Epithelial cell of proximal tubule (primary cell): ENCODE measurements around the gene LHX3. TPM values are rescaled to one million over a fixed set of nuclear protein-coding genes. Genes with fewer than 3 reads are reported as not detected.

Experiments used
- DNase-seq: peaks from one replicate; pipeline ENCODE4 v3.0.0-alpha.2; 2011; ENCODE audit warnings: low read depth
- H3K4me3 ChIP-seq: 2 replicates; pipeline ENCODE4 v1.5.1; 2011; ENCODE audit warnings: low read depth, mild to moderate bottlenecking, low read length
- total RNA-seq: library from RNA; depleted of rRNA; stranded (reverse); fragments of >200 nt; gene quantifications from 2 replicates; pipeline ENCODE4 v1.2.3, GENCODE V29; 2015
- TF ChIP-seq, protein P1 (sequence below): conservative IDR thresholded peaks from 2 replicates; pipeline ENCODE4 v1.5.1; 2012; ENCODE audit warnings: low read depth, mild to moderate bottlenecking, low read length

Gene LHX3
- total RNA-seq, 1 donor from 2014 or later: not detected

- no peak for DNase-seq
- TF ChIP-seq, protein P1, sequence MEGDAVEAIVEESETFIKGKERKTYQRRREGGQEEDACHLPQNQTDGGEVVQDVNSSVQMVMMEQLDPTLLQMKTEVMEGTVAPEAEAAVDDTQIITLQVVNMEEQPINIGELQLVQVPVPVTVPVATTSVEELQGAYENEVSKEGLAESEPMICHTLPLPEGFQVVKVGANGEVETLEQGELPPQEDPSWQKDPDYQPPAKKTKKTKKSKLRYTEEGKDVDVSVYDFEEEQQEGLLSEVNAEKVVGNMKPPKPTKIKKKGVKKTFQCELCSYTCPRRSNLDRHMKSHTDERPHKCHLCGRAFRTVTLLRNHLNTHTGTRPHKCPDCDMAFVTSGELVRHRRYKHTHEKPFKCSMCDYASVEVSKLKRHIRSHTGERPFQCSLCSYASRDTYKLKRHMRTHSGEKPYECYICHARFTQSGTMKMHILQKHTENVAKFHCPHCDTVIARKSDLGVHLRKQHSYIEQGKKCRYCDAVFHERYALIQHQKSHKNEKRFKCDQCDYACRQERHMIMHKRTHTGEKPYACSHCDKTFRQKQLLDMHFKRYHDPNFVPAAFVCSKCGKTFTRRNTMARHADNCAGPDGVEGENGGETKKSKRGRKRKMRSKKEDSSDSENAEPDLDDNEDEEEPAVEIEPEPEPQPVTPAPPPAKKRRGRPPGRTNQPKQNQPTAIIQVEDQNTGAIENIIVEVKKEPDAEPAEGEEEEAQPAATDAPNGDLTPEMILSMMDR: no peak
- no peak overlapping the region for H3K4me3 ChIP-seq
Observed at GRCh38 chr9:136190237-136190601, 14.7 kb downstream of the LHX3 start.

- TF ChIP-seq, protein P1: no peak
- no peak overlapping the region for H3K4me3 ChIP-seq
- peak; percentile 3 for DNase-seq
Observed at GRCh38 chr9:136189394-136190236, 15.3 kb downstream of the LHX3 start.

DNA sequence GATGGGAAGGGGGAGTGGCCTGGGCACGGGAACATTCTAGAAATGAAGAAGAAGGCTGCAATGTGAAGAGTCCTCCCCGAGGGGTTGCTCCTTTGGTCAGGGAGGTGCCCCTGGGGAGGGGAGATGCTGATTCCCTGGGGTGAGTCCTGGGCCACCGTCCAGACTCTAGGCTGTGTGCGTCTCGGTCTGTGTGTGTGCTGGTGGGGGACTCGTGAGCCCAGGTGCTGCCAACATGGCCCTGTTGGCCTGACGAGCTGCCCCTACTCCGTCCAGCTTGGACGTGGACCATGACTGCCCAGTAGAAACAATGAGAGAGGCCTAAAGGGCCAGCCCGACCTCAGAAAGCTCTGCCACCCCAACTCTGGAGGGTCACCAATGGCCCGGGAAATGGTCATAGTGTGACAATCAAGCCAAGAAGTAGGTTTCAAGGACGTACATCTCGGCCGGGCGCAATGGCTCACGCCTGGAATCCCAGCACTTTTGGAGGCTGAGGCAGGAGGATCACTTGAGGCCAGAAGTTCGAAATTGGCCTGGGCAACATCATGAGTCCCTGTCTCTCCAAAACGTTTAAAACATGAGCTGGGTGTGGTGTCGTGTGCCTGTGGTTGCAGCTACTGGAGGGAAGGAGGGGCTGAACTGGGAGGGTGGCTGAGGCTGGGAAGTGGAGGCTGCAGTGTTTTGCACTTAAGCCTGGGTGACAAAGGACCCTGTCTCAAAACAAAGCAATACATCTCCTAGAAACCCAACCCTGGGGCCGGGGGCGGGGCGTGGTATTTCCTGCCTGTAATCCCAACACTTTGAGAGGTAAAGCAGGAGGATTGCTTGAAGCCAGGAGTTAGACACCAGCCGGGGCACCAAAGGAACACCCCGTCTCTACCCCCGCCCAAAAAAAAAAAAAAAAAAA, 17.0 kb downstream of the LHX3 start:
- DNase-seq: no peak
- TF ChIP-seq, protein P1: no peak
- no peak overlapping the region for H3K4me3 ChIP-seq

- TF ChIP-seq, protein P1: no peak
- no peak for DNase-seq
- H3K4me3 ChIP-seq: no peak overlapping the region
Observed at GRCh38 chr9:136187197-136187596, 17.7 kb downstream of the LHX3 start.

DNA sequence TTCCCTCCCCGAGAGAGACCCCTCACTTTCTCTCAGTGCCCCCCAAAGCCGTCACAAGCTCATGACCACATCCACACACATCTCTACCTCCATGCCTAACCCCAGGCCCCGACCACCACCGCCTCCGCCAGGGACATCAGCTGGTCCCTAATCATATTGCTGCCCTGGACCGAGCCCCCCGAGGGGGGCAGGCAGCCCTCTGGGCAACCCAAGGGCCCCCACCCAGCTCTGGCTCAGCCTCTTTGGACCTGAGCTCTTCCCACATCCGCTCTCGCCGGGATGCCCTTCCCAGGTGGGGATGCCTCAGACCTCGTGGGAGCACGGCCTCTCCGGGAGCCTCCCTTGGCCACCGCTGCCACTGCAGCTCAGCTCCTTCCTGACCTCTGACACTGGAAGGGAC, 18.5 kb downstream of the LHX3 start:
- H3K4me3 ChIP-seq: no peak overlapping the region
- TF ChIP-seq, protein P1: no peak
- DNase-seq: no peak

- no peak for DNase-seq
- TF ChIP-seq, protein P1: no peak
- no peak overlapping the region for H3K4me3 ChIP-seq
Observed at GRCh38 chr9:136185596-136186366, 19.1 kb downstream of the LHX3 start.
